Spleen (tissue), 7 donors: ENCODE data around the gene MRPS11.

Experiments
- POLR2A ChIP-seq, 3 donors: fragments of 450-650 bp; IDR thresholded peaks; one replicate each; pipeline ENCODE4 v1.5.1; 2017; ENCODE audit warnings: antibody characterized with exemption in 3 of 3, mild to moderate bottlenecking in 1 of 3
- TF ChIP-seq, protein P1 (sequence below), 11 experiments: fragments of 200-600 bp in 7 of 11; fragments of 450-650 bp in 4 of 11; sonication (generic) in 4 of 11; IDR thresholded peaks in 8 of 11; conservative IDR thresholded peaks in 3 of 11; 1 replicate in 7 of 11; 2 replicates in 4 of 11; pipeline versions ENCODE4 v1.4.0 to v1.8.0; 2016 to 2021; ENCODE audit warnings: antibody characterized with exemption in 11 of 11, inconsistent platforms in 4 of 11, mild to moderate bottlenecking in 1 of 11
- donor health status: DM: no; HTN: no; CAD: no; lungs with moderate emphysema.
- donor health status: DM: no; HTN: no; CAD: no.
- donor health status: DM: no; HTN: no; CAD: no.

DNA sequence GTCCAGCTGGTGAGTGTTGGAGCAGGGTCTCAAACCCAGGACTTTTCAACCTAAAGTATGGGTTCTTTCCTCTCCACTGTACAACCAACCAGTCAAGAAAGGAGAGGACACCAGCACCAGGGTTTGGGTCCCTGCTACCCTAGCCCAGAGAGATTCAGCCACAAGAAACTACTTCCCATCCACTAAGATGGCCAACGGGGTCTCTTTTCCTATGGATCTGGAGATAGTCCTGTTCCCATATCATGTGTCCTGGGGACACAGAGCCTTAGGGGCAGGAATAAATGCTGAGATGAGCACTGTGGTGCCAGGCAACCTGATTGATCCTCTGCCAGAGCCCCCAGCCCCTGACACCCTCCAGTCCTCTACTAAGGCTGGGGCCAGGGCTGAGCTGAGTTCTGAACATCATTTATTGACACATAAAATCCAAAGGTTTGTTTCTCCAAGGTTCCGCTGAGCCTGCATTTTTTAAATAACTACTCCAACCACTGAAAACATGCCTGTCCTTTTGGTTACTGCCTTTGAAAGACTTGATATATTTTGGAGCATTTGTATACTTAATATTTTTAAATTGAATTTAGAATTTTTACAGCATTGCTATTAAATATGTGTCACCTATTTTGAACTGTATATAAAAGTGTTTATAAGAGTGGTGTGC, 26.3 kb upstream of the MRPS11 start:
- no peak for TF ChIP-seq POLR2A (IDR thresholded peaks at IDR 0.05)
- TF ChIP-seq, protein P1, sequence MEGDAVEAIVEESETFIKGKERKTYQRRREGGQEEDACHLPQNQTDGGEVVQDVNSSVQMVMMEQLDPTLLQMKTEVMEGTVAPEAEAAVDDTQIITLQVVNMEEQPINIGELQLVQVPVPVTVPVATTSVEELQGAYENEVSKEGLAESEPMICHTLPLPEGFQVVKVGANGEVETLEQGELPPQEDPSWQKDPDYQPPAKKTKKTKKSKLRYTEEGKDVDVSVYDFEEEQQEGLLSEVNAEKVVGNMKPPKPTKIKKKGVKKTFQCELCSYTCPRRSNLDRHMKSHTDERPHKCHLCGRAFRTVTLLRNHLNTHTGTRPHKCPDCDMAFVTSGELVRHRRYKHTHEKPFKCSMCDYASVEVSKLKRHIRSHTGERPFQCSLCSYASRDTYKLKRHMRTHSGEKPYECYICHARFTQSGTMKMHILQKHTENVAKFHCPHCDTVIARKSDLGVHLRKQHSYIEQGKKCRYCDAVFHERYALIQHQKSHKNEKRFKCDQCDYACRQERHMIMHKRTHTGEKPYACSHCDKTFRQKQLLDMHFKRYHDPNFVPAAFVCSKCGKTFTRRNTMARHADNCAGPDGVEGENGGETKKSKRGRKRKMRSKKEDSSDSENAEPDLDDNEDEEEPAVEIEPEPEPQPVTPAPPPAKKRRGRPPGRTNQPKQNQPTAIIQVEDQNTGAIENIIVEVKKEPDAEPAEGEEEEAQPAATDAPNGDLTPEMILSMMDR (IDR thresholded peaks at IDR 0.05 in 8 of 11, conservative IDR thresholded peaks at IDR 0.05 in 3 of 11): no peak
